Activated CD4-positive, alpha-beta T cell treated with anti-CD3 and anti-CD28 coated beads, Interleukin-2, Interleukin-4, amounts not matched to agents 100 ng/mL and 50 ng/mL, durations not matched to agents 16 hours and 8 hours (primary cell): ENCODE data around the gene TUBA4B.
A peak's percentile ranks its signal among the peaks of the same experiment; 100 is the strongest.
"Not testable (repeated sequence)": the region's sequence is repeated elsewhere in the genome, so short reads cannot be mapped to it uniquely, and the experiment has no call there.

Experiments
- DNase-seq: peaks from one replicate; pipeline ENCODE4 v3.0.0-alpha.2; 2020; ENCODE audit warnings: low spot score

The TUBA4B gene

GRCh38 chr2:219248845-219249202, 4.2 kb upstream of the TUBA4B start:
- DNase-seq: no peak

DNA sequence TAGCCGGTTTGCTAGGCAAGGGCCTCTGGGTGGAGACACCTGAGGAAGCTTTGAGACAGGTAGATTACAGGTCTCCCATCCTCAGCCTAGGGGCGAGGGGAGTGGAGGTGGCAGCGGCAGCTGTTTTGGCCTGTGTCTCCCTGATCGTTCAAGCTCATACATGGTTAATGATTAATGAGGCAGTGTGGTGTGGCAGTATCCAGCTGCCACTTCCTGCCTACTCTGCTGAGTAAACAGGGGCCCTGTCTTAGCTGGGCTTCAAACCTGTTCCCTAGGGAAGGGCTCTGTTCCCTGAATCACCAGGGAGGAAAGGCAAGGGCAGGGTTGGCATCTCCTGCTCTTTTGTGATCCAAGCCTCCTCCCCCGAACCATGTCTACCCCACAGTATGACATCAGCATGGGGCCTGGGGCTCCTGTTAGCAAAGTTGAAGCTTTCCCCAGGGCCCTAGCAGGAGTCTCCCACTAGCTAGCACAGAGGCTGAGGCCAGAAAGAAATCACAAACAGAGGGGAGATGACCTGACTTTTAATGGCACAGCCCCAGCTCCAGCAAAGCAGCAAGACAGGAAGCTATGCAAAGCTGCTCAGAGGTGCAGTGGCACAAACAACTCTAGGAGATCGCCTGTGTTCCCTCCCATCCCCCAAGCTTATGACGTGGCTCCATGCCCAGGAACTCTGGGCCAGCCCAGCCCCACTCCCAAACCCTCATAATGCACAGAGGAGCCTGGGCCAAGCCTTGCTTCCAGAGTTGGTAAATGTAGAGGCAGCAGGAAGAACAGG, 3.7 kb upstream of the TUBA4B start:
- no peak for DNase-seq

- DNase-seq: no peak
Observed at GRCh38 chr2:219250049-219250781, 2.8 kb upstream of the TUBA4B start.

- DNase-seq: no peak
Observed at GRCh38 chr2:219251656-219252055, 1.4 kb upstream of the TUBA4B start.

DNA sequence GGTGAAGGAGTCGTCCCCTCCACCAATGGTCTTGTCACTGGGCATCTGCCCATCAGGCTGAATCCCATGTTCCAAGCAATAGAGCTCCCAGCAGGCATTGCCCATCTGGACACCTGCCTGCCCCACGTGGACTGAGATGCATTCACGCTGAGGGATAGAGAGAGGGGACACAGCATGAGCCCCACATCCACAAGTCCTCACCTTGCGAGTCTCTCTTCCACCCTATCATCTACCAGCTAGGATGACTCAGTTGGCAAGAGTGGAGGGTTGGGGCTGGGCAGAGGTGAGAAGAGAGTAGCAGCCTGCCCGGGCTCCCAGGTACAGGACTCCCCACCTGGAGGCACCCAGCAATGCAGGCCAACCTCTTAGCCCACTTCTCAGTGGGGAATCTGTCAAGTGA, 959 bp upstream of the TUBA4B start:
- no peak for DNase-seq

GRCh38 chr2:219252570-219252899, 508 bp upstream of the TUBA4B start:
- DNase-seq: no peak

- DNase-seq: peak; percentile 89
Observed at GRCh38 chr2:219253753-219254589, 928 bp downstream of the TUBA4B start, which contains the start of gene TUBA4A. Gene TUBA4A (minus strand): TSS chr2:219253918. CDS start chr2:219253858, 60 bp downstream.

DNA sequence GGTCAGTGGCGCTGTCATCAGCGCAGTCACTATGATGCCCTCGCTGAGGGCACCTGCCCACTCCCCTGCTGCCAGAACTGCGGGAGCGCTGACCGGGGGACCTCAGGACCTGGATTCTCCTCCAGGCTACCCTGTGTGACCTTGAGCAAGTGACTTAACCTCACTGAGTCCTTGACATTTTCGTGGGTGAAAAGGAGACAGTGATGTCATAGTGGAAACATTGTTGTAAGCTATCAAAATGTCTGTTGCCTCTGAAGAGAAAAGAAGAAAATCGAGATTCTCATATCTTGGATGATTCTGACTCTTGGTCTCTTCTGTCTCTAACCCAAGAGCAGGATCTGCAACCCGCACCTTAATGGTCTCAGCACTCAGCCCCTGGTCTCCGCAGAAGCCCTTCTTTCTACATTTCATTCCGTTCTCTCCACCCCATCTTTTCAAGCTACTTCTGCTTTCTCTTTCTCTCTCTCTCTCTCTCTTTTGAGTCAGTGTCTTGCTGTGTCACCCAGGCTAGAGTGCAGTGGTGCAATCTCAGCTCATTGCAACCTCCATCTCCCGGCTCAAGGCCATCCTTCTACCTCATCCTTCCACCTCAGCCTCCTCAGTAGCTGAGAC, 1.7 kb downstream of the TUBA4B start:
- no peak for DNase-seq

GRCh38 chr2:219258942-219259341, 5.9 kb downstream of the TUBA4B start:
- not testable (repeated sequence) for DNase-seq

- DNase-seq: no peak
Observed at GRCh38 chr2:219261024-219261855, 8.2 kb downstream of the TUBA4B start.

DNA sequence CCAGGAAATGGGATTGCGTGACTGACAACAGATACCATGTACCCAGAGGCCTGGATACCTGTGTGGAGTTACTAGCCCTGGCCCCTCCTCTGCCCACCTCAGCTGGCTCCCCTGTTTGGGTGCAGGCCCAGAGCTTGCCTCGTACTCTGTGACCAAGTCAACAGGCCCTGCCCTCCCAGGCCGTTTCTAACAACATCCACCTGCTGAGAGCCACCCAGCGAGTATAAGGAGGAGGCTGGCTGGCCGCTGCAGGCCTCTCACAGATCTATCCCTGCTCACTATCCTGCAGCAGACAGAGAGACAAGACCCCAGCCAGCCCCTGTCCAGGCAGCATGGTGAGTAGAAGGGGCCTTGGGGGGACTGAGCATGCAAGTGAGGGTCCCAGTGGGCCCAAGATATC, 13.2 kb downstream of the TUBA4B start:
- DNase-seq: no peak

- no peak for DNase-seq
Observed at GRCh38 chr2:219266886-219267285, 13.8 kb downstream of the TUBA4B start.

GRCh38 chr2:219268294-219268693, 15.3 kb downstream of the TUBA4B start:
- DNase-seq: no peak

- no peak for DNase-seq
Observed at GRCh38 chr2:219269362-219270054, 16.5 kb downstream of the TUBA4B start.

GRCh38 chr2:219270055-219270372, 17.0 kb downstream of the TUBA4B start:
- DNase-seq: no peak

DNA sequence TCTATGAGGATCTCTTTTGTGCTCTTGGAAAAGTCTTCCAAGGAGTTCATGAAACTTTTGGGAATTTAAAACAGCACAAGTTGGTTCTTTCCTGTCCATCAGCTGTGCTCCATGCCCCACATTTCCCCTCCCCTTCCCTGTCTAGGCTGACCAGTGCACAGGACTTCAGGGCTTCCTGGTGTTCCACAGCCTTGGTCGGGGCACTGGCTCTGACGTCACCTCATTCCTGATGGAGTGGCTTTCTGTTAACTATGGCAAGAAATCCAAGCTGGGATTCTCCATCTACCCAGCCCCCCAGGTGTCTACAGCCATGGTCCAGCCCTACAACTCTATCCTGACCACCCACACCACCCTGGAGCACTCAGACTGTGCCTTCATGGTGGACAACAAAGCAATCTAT, 18.0 kb downstream of the TUBA4B start:
- DNase-seq: no peak

DNA sequence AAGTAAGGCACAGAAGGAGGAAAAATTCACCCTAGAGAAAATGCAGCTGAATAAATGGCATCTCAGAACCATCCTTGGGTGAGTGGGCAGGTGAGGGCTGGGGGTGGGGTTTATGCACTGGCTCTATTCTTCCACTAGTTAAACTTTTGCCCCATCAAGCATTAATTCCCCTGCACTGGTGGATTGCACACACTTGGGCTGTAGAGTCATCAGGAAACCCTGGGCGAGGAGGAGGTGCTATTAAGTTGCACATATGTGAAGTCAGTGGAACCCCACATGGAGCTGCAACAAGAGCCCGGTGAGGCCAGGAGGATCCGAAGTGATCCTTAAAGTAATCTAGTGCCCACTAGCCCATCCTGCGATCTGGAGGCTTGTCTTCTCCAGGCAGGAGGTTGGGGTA, 19.3 kb downstream of the TUBA4B start:
- DNase-seq: no peak

- DNase-seq: no peak
Observed at GRCh38 chr2:219272995-219273394, 20.0 kb downstream of the TUBA4B start.

- no peak for DNase-seq
Observed at GRCh38 chr2:219273937-219274336, 20.9 kb downstream of the TUBA4B start.

DNA sequence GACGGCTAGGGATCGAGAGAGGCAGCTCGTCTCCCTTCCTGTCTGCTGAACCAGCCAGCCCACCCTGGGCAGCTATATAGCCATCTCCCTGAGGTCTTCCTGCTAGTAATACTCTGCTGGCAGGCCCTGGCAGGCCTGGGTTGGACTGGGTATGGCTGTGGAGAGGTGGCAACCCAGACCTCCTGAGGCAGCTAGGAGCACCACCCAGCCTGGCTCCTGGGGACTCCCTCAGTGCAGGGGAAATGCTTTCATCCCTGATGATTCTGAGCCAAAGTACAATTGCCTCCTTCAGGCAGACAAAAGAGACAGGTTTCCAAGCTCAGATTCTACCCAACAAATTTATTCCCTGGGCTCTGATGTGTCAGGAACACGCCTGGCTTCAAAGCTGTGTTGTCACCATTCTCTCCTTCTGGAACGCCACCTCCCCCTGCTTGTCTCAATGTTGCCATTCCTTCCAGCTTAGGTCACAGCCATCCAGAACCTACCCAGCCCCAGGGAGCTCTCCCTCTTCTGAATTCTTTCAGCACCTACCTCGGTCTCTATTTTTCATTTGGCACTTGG, 21.4 kb downstream of the TUBA4B start:
- no peak for DNase-seq
